Adrenal gland (tissue), 12 donors: Measurements from ENCODE around the gene ERBIN. TPM values are rescaled to one million over a fixed set of nuclear protein-coding genes. Genes with fewer than 3 reads are reported as not detected.

ENCODE experiments used
- DNase-seq, 7 donors: peaks; one replicate each; pipeline ENCODE4 v3.0.0-alpha.2; 2019 to 2020
- H3K27ac ChIP-seq, 5 donors: fragments of 200-600 bp; sonication (generic) in 4 of 5; 1 replicate in 3 of 5; 2 replicates in 2 of 5; pipeline versions ENCODE4 v1.5.1 to v1.8.0; 2016 to 2020; ENCODE audit warnings: mild to moderate bottlenecking in 1 of 5
- H3K27me3 ChIP-seq: fragments of 200-600 bp; 2 replicates; pipeline ENCODE4 v1.8.0; 2021
- H3K36me3 ChIP-seq, 2 donors: fragments of 200-600 bp; replicated peaks in 1 of 2; 1 replicate in 1 of 2; 2 replicates in 1 of 2; pipeline versions ENCODE4 v1.5.1 to v1.8.0; 2018 to 2022
- H3K4me1 ChIP-seq, 2 donors: fragments of 200-600 bp; replicated peaks in 1 of 2; 1 replicate in 1 of 2; 2 replicates in 1 of 2; pipeline versions ENCODE4 v1.5.1 to v1.8.0; 2018 to 2021
- H3K4me3 ChIP-seq, 4 donors: fragments of 200-600 bp; sonication (generic) in 3 of 4; one replicate each; pipeline ENCODE4 v1.5.1; 2016 to 2018
- H3K9me3 ChIP-seq, 3 donors: fragments of 200-600 bp; sonication (generic) in 1 of 3; replicated peaks in 1 of 3; 1 replicate in 2 of 3; 2 replicates in 1 of 3; pipeline versions ENCODE4 v1.5.1 to v1.8.0; 2016 to 2021
- POLR2A ChIP-seq, 2 donors: fragments of 450-650 bp; IDR thresholded peaks; one replicate each; pipeline ENCODE4 v1.6.1; 2017; ENCODE audit warnings: antibody characterized with exemption in 2 of 2, mild to moderate bottlenecking in 2 of 2, moderate library complexity in 1 of 2
- WGBS, 4 donors: extraction: QIAGEN DNeasy Blood & Tissue Kit in 2 of 4; methylation state at CpG; one replicate each; pipeline versions ENCODE4 v1.1.5 to v1.1.7; 2013 to 2017; 5-methylcytosine and 5-hydroxymethylcytosine counted together
- intact Hi-C, 2 donors: fragments of 100-400 bp; cut with DNase I; formaldehyde crosslinking; loops; one replicate each; pipeline versions ENCODE4 v1.14.1 to v1.15.0; 2022 to 2023
- polyA plus RNA-seq, 3 donors: library from polyadenylated mRNA; stranded (reverse); fragments of 200-250 nt in 2 of 3; fragments of 350-450 nt in 1 of 3; fragmentation: Illumina TruSeq in 1 of 3; extraction: RNeasy Lipid Tissue Mini Kit (QIAGEN cat#74804) in 1 of 3; gene quantifications; one replicate each; pipeline ENCODE4 v1.2.3, GENCODE V29; 2013 to 2014
- total RNA-seq, 9 donors: library from RNA; depleted of rRNA in 4 of 9; stranded (reverse); fragments of >200 nt in 4 of 9; fragments of 120-200 nt in 1 of 9; fragmentation: NEBNext Ultra II Directional in 1 of 9; extraction: Animal tissue kit (Norgen Biotek cat#: 25700) in 1 of 9; gene quantifications; one replicate each; pipeline versions ENCODE4 v1.1.0 to v1.2.4, GENCODE V29; 2013 to 2023
- TF ChIP-seq, protein P1 (sequence below), 6 experiments: fragments of 450-650 bp in 4 of 6; fragments of 200-600 bp in 2 of 6; sonication (generic) in 1 of 6; IDR thresholded peaks; 1 replicate in 5 of 6; 2 replicates in 1 of 6; pipeline versions ENCODE4 v1.5.1 to v1.8.0; 2016 to 2021; ENCODE audit warnings: antibody characterized with exemption in 6 of 6, mild to moderate bottlenecking in 2 of 6, moderate library complexity in 1 of 6
- donor health status: healthy with polysubstance abuse.
- donor health status: Bipolar disorder and iron deficiency.
- donor health status: DM: yes; HTN: yes; CAD: no.
- donor health status: DM: no; HTN: no; CAD: no.
- donor health status: DM: no; HTN: no; CAD: no.
- donor health status: DM: yes; HTN: yes; CAD: no.

ERBIN gene
- total and polyA plus RNA-seq, 12 donors: 10.7 to 74.0 (median 47.0) TPM

DNA sequence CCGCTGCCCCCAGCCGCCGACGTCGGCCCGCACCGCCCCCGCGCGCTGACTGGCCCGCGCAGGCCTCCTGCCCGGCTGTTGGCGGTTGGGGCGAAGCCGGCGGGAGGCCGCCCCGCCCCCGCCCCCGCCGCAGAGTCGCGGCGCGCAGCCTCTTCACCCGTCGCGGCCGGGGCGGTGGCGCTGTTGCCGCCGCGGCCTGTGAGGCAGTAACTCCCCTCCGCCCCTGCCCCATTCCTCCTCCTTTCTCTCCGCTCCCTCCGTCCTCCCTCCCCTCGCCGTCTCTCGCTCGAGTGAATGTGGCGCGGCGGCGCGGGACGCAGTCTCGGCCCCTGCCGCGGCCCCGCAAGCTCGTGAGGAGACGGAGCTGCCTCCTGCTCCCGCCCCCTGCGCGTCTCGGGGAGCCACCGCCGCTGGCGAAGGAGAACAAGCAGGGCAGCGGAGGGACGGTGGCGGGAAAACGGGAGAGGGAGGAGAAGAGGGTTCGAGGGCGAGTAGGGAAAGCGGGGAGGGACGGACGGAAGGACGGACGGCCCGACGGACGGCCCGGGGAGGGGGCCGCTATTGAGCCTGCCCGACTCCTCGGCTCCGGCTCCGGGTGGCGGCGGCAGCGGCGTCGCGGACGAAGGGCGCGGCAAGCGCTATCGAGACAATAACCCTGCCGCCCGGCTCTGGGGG, 637 bp upstream of the ERBIN start:
- intact Hi-C loops: loop anchor here in 1 of 2 donors (10.0 kb wide), 2 partner anchors 89 to 219 kb away; partner anchors contain the start of gene SREK1
- H3K27ac ChIP-seq: peak overlapping the region; percentile 99 to 100 (median 100)
- H3K4me1 ChIP-seq: peaks cover 6 to 16% of the 10 kb centered on the region in 2 donors
- H3K36me3 ChIP-seq: no peaks in the 10 kb centered on the region
- H3K27me3 ChIP-seq: no peaks in the 10 kb centered on the region
- TF ChIP-seq, protein P1, sequence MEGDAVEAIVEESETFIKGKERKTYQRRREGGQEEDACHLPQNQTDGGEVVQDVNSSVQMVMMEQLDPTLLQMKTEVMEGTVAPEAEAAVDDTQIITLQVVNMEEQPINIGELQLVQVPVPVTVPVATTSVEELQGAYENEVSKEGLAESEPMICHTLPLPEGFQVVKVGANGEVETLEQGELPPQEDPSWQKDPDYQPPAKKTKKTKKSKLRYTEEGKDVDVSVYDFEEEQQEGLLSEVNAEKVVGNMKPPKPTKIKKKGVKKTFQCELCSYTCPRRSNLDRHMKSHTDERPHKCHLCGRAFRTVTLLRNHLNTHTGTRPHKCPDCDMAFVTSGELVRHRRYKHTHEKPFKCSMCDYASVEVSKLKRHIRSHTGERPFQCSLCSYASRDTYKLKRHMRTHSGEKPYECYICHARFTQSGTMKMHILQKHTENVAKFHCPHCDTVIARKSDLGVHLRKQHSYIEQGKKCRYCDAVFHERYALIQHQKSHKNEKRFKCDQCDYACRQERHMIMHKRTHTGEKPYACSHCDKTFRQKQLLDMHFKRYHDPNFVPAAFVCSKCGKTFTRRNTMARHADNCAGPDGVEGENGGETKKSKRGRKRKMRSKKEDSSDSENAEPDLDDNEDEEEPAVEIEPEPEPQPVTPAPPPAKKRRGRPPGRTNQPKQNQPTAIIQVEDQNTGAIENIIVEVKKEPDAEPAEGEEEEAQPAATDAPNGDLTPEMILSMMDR (IDR thresholded peaks at IDR 0.05): peak in 4 of 6 experiments; percentile 20 to 60 (median 43)
- TF ChIP-seq POLR2A (IDR thresholded peaks at IDR 0.05): peak; percentile 89 to 95
- WGBS, 4 donors: 0 to 1% (median 1%) methylated on average over 18 to 94 of the region's 94 CpGs
- H3K9me3 ChIP-seq: no peaks in the 10 kb centered on the region
- H3K4me3 ChIP-seq: peak overlapping the region; percentile 73 to 97 (median 94)
- peak; percentile 83 to 90 (median 85) for DNase-seq

DNA sequence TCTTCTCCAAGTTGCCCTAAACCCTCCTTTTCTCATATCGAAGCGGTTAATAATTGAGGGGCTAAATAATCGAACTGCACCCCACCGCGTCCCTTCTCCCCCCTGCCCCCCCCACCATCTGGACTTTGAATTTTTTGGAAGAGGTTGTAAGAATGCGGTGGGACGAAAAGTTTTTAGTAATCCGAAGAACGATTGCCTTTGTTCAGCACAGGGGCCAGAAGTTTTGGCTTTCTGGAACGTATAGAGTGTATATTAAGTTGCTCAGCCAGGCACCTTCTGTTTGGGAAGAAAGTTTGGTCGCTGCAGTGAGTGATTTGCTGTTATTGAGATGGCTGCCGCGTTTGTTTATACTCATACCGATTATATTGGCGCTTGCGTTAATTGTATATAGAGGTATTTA, 518 bp downstream of the ERBIN start:
- Histone ChIP-seq H3K4me1 (peaks cover 6 to 16% of the 10 kb centered on the region in 2 donors), H3K4me3 (peak overlapping the region; percentile 73 to 97 (median 94)), H3K9me3 (no peaks in the 10 kb centered on the region), H3K27ac (peak overlapping the region; percentile 99 to 100 (median 100)), H3K27me3 (no peaks in the 10 kb centered on the region), H3K36me3 (no peaks in the 10 kb centered on the region)
- DNase-seq: peak in 2 of 7 donors; percentile 13 to 19
- no peak for TF ChIP-seq POLR2A (IDR thresholded peaks at IDR 0.05)
- TF ChIP-seq, protein P1 (IDR thresholded peaks at IDR 0.05): no peak
- WGBS, 4 donors: 0 to 1% (median 0%) methylated on average over 16 of the region's 16 CpGs
- intact Hi-C loops: loop anchor here in 1 of 2 donors (10.0 kb wide), 2 partner anchors 88 to 218 kb away; partner anchors contain the start of gene SREK1

DNA sequence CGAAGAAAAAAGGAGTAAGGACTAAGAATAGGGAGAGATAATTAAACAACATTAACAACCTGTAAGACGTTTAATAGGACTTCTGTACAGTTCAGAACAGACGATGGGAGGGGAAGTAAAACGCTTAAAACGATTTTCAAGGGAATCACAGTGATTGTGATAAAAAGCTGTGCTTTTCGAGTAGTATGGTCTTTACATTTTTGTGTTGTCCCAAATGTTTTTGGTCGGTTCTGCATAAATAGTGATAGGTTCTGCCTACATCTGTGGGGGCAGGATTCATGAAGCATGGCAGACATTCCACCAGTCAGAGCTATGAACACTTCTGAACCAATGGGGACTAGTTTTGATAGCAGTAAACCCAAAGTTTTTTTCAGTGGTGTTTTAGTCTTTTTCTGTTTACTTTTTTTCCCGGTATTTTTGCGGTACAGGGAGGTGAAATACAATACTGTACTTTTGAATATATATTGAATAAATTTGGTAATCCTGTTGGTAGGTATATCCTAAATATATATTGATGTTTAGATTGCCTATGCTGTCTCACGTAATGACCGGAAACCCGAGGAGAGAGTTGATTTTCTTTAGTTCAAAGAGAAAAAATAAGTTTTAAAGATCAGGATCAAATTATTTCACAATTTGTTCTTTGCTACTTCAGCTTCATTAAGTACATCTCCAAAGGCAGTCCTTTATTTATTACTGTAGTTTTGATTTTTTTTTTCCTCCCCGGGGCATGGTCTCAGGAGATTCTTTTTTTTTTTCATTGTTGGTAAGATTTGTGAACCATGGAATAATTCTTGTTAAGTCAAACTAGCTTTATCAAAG, 1.3 kb downstream of the ERBIN start:
- peaks cover 6 to 16% of the 10 kb centered on the region in 2 donors for H3K4me1 ChIP-seq
- H3K36me3 ChIP-seq: no peaks in the 10 kb centered on the region
- no peaks in the 10 kb centered on the region for H3K9me3 ChIP-seq
- intact Hi-C loops: loop anchor here in 1 of 2 donors (10.0 kb wide), 2 partner anchors 87 to 217 kb away; partner anchors contain the start of gene SREK1
- H3K27ac ChIP-seq: peak overlapping the region in 2 of 5 donors; percentile 99 to 100
- TF ChIP-seq, protein P1 (IDR thresholded peaks at IDR 0.05): no peak
- TF ChIP-seq POLR2A (IDR thresholded peaks at IDR 0.05): peak in 1 of 2 donors; percentile 36
- 1% methylated on average over 13 of the region's 13 CpGs for WGBS, 4 donors
- H3K27me3 ChIP-seq: no peaks in the 10 kb centered on the region
- peak in 3 of 7 donors; percentile 13 to 23 (median 22) for DNase-seq
- H3K4me3 ChIP-seq: peak overlapping the region; percentile 2 to 97 (median 60)

DNA sequence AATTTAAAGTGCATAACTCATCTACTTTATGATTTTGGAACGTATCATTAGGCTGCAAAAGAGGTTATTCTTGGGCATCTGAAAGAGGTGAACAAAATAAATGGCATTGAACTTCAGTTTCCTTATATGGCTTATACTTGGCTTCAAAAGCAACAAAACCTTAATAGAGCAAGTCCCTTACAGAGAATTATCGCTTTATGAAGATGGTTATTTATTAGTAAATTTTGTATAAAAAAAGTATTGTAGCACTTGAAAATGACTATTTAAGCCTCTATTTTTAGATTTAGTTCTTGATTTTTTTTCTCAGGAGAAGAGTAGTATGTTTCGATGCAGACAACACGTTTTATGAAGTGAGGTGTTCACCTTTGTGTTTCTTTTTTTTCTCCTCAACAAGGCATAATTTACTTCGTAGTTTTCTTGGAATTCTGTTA, 2.0 kb downstream of the ERBIN start:
- H3K4me1 ChIP-seq: peaks cover 6 to 16% of the 10 kb centered on the region in 2 donors

More for the DNA sequence above, 2.0 kb downstream of the ERBIN start:
- peak overlapping the region in 3 of 4 donors; percentile 2 to 97 (median 91) for H3K4me3 ChIP-seq
- no peaks in the 10 kb centered on the region for H3K36me3 ChIP-seq
- H3K9me3 ChIP-seq: no peaks in the 10 kb centered on the region
- TF ChIP-seq POLR2A (IDR thresholded peaks at IDR 0.05): no peak
- TF ChIP-seq, protein P1 (IDR thresholded peaks at IDR 0.05): no peak
- H3K27ac ChIP-seq: peak overlapping the region in 1 of 5 donors; percentile 100
- DNase-seq: no peak
- 9 to 18% (median 16%) methylated on average over 5 of the region's 5 CpGs for WGBS, 4 donors
- intact Hi-C loops: loop anchor here in 1 of 2 donors (10.0 kb wide), 2 partner anchors 86 to 216 kb away; partner anchors contain the start of gene SREK1
- no peaks in the 10 kb centered on the region for H3K27me3 ChIP-seq
